GM23338 (cell line): ENCODE data around the gene FAM209B.

ENCODE experiments used
- EZH2 ChIP-seq: fragments of 200-600 bp; sonication (generic); IDR thresholded peaks from one replicate; pipeline ENCODE4 v1.8.0; 2017; ENCODE audit warnings: antibody characterized with exemption, mild to moderate bottlenecking, low read depth; ENCODE audit not compliant: unreplicated experiment
- EZH2phosphoT487 ChIP-seq: fragments of 200-600 bp; sonication (generic); IDR thresholded peaks from one replicate; pipeline ENCODE4 v1.8.1; 2018; ENCODE audit warnings: antibody characterized with exemption; ENCODE audit not compliant: unreplicated experiment
- JUNB ChIP-seq: IDR thresholded peaks from one replicate; pipeline ENCODE4 v1.6.1; 2016; ENCODE audit warnings: antibody characterized with exemption; ENCODE audit not compliant: unreplicated experiment
- NANOG ChIP-seq: IDR thresholded peaks from 2 replicates; pipeline ENCODE4 v1.6.1; 2016; ENCODE audit warnings: antibody characterized with exemption, borderline replicate concordance
- POLR2AphosphoS5 ChIP-seq: IDR thresholded peaks from 2 replicates; pipeline ENCODE4 v1.6.1; 2016; ENCODE audit warnings: antibody characterized with exemption, low read depth
- STAT1 ChIP-seq: IDR thresholded peaks from one replicate; pipeline ENCODE4 v1.6.1; 2016; ENCODE audit warnings: antibody characterized with exemption; ENCODE audit not compliant: unreplicated experiment
- ZNF114 ChIP-seq: fragments of 250-450 bp; sonication (Bioruptor Pico); IDR thresholded peaks from 2 replicates; pipeline ENCODE4 v1.5.0; 2020; ENCODE audit warnings: mild to moderate bottlenecking, moderate library complexity
- TF ChIP-seq, protein P1 (sequence below), 2 experiments: fragments of 200-600 bp in 1 of 2; sonication (generic) in 1 of 2; conservative IDR thresholded peaks; 2 replicates each; pipeline versions ENCODE4 v1.5.1 to v1.6.1; 2016 to 2017; ENCODE audit warnings: antibody characterized with exemption in 2 of 2, low read depth in 2 of 2, mild to moderate bottlenecking in 2 of 2, moderate library complexity in 1 of 2
- TF ChIP-seq, protein P2 (sequence below): IDR thresholded peaks from one replicate; pipeline ENCODE4 v1.6.1; 2018; ENCODE audit warnings: antibody characterized with exemption; ENCODE audit not compliant: unreplicated experiment
- TF ChIP-seq, protein P3 (sequence below): IDR thresholded peaks from 2 replicates; pipeline ENCODE4 v1.6.1; 2016; ENCODE audit warnings: antibody characterized with exemption

DNA sequence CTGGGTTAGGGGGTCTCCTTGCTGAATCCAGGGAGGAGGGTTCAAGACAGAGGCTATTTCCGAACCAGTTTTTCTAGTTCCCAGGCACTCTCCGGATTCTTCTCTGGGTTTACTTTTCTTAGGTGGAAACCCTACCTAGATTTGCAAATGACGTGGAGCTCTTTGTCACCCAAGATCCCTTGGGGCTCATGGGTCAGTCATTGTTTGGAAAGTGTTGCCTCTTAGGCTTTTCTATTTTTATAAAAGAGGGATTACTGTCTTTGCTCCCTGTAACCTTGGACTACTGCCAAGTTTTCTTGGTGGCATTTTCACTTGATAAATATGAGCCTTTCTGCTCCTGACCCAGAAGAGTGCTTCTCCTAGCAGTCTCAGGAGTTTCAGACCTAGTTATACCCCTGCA, 33.6 kb downstream of the FAM209B start:
- TF ChIP-seq, protein P1, sequence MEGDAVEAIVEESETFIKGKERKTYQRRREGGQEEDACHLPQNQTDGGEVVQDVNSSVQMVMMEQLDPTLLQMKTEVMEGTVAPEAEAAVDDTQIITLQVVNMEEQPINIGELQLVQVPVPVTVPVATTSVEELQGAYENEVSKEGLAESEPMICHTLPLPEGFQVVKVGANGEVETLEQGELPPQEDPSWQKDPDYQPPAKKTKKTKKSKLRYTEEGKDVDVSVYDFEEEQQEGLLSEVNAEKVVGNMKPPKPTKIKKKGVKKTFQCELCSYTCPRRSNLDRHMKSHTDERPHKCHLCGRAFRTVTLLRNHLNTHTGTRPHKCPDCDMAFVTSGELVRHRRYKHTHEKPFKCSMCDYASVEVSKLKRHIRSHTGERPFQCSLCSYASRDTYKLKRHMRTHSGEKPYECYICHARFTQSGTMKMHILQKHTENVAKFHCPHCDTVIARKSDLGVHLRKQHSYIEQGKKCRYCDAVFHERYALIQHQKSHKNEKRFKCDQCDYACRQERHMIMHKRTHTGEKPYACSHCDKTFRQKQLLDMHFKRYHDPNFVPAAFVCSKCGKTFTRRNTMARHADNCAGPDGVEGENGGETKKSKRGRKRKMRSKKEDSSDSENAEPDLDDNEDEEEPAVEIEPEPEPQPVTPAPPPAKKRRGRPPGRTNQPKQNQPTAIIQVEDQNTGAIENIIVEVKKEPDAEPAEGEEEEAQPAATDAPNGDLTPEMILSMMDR (conservative IDR thresholded peaks at IDR 0.05; ENCODE audit: low read depth in 2 of 2): no peak
- TF ChIP-seq POLR2AphosphoS5 (no peak), ZNF114 (CRISPR knock-in tag) (no peak), EZH2 (no peak), NANOG (no peak), JUNB (no peak), STAT1 (no peak), EZH2phosphoT487 (no peak)
- TF ChIP-seq, protein P2, sequence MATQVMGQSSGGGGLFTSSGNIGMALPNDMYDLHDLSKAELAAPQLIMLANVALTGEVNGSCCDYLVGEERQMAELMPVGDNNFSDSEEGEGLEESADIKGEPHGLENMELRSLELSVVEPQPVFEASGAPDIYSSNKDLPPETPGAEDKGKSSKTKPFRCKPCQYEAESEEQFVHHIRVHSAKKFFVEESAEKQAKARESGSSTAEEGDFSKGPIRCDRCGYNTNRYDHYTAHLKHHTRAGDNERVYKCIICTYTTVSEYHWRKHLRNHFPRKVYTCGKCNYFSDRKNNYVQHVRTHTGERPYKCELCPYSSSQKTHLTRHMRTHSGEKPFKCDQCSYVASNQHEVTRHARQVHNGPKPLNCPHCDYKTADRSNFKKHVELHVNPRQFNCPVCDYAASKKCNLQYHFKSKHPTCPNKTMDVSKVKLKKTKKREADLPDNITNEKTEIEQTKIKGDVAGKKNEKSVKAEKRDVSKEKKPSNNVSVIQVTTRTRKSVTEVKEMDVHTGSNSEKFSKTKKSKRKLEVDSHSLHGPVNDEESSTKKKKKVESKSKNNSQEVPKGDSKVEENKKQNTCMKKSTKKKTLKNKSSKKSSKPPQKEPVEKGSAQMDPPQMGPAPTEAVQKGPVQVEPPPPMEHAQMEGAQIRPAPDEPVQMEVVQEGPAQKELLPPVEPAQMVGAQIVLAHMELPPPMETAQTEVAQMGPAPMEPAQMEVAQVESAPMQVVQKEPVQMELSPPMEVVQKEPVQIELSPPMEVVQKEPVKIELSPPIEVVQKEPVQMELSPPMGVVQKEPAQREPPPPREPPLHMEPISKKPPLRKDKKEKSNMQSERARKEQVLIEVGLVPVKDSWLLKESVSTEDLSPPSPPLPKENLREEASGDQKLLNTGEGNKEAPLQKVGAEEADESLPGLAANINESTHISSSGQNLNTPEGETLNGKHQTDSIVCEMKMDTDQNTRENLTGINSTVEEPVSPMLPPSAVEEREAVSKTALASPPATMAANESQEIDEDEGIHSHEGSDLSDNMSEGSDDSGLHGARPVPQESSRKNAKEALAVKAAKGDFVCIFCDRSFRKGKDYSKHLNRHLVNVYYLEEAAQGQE: no peak
- TF ChIP-seq, protein P3, sequence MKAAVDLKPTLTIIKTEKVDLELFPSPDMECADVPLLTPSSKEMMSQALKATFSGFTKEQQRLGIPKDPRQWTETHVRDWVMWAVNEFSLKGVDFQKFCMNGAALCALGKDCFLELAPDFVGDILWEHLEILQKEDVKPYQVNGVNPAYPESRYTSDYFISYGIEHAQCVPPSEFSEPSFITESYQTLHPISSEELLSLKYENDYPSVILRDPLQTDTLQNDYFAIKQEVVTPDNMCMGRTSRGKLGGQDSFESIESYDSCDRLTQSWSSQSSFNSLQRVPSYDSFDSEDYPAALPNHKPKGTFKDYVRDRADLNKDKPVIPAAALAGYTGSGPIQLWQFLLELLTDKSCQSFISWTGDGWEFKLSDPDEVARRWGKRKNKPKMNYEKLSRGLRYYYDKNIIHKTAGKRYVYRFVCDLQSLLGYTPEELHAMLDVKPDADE: no peak
